SH-SY5Y (cell line): ENCODE data around the gene PRPF18.

Experiments used
- GATA2 ChIP-seq: IDR thresholded peaks from 2 replicates; pipeline ENCODE4 v1.6.1; 2011; ENCODE audit warnings: mild to moderate bottlenecking, low read depth, low read length
- GATA3 ChIP-seq: IDR thresholded peaks from 2 replicates; pipeline ENCODE4 v1.6.1; 2011; ENCODE audit warnings: low read depth, mild to moderate bottlenecking, low read length, moderate library complexity

DNA sequence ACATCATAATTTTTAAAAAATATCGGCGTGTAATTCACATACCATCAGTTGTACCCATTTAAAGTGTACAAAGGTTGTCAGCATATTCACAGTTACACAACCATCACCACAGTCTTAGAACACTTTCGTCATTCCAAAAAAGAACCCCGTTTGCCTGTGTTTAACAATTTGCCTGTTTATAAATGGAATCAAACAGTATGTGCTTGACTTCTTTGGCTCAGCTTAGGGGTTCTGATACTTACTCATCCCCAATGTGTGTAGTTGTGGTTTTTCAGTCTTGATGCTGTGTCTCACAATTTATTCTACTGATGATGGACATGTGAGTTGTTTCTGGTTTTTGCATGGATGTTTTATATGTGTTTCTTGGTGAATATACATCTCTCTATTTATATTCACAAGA, 50.0 kb downstream of the PRPF18 start:
- TF ChIP-seq GATA3 (no peak), GATA2 (no peak)
